ENCODE measurements around the gene CEACAM7.

The CEACAM7 gene

GRCh38 chr19:41690801-41691065, 2.7 kb upstream of the CEACAM7 start (continued):
- TF ChIP-seq CSRNP3 (CRISPR knock-in tag; IDR thresholded peaks at IDR 0.05) = no peak
- no peak for TF ChIP-seq CREB5 (CRISPR knock-in tag; IDR thresholded peaks at IDR 0.05; ENCODE audit: low read depth)
- no peak for TF ChIP-seq TSHZ2 (CRISPR knock-in tag; IDR thresholded peaks at IDR 0.05)
- no peak for TF ChIP-seq ARNTL (CRISPR knock-in tag; IDR thresholded peaks at IDR 0.05; ENCODE audit: borderline replicate concordance, low read depth)
- TF ChIP-seq ISL1 (CRISPR knock-in tag; IDR thresholded peaks at IDR 0.05) = no peak

- ATAC-seq = no peak
- TF ChIP-seq BACH2 (CRISPR knock-in tag; IDR thresholded peaks at IDR 0.05; ENCODE audit: borderline replicate concordance) = no peak
- TF ChIP-seq RARB (CRISPR knock-in tag; IDR thresholded peaks at IDR 0.05) = no peak
These were observed 2.1 kb upstream of the CEACAM7 start for GRCh38 chr19:41689993-41690800.

- no peak for ATAC-seq
- TF ChIP-seq RARB (CRISPR knock-in tag; IDR thresholded peaks at IDR 0.05) (no peak), ZC3H10 (CRISPR knock-in tag; IDR thresholded peaks at IDR 0.05) (no peak), POU6F1 (CRISPR knock-in tag; IDR thresholded peaks at IDR 0.05; ENCODE audit: borderline replicate concordance, low read depth) (no peak), CSRNP3 (CRISPR knock-in tag; IDR thresholded peaks at IDR 0.05) (no peak), ZFP30 (CRISPR knock-in tag; IDR thresholded peaks at IDR 0.05) (no peak), PPARA (CRISPR knock-in tag; IDR thresholded peaks at IDR 0.05; ENCODE audit: borderline replicate concordance) (no peak), BACH2 (CRISPR knock-in tag; IDR thresholded peaks at IDR 0.05; ENCODE audit: borderline replicate concordance) (no peak)
These were observed 617 bp upstream of the CEACAM7 start for GRCh38 chr19:41688687-41689086.

GRCh38 chr19:41687419-41687818, 651 bp downstream of the CEACAM7 start:
- no peak for TF ChIP-seq ISL1 (CRISPR knock-in tag; IDR thresholded peaks at IDR 0.05)
- TF ChIP-seq CREB5 (CRISPR knock-in tag; IDR thresholded peaks at IDR 0.05; ENCODE audit: low read depth) = no peak
- TF ChIP-seq GLIS3 (CRISPR knock-in tag; IDR thresholded peaks at IDR 0.05) = no peak
- no peak for ATAC-seq

- ATAC-seq = no peak
- TF ChIP-seq ZNF70 (CRISPR knock-in tag; IDR thresholded peaks at IDR 0.05) = no peak
- no peak for TF ChIP-seq POU6F1 (CRISPR knock-in tag; IDR thresholded peaks at IDR 0.05; ENCODE audit: borderline replicate concordance, low read depth)
- no peak for TF ChIP-seq PPARA (CRISPR knock-in tag; IDR thresholded peaks at IDR 0.05; ENCODE audit: borderline replicate concordance)
- no peak for TF ChIP-seq ZFP3 (CRISPR knock-in tag; IDR thresholded peaks at IDR 0.05)
- no peak for TF ChIP-seq TSHZ2 (CRISPR knock-in tag; IDR thresholded peaks at IDR 0.05)
- no peak for TF ChIP-seq ZNF565 (CRISPR knock-in tag; conservative IDR thresholded peaks at IDR 0.05; ENCODE audit: low read depth)
These were observed 5.6 kb downstream of the CEACAM7 start for GRCh38 chr19:41682437-41682836.

Data from SK-N-SH treated with all-trans-retinoic acid at 6 μM for 48 hours (cell line).